Hypothalamus (tissue), 51 donors: Measurements from ENCODE around the gene REX1BD.

Experiments used
- DNase-seq, 51 donors: peaks; one replicate each; lab custom pipeline; 2025; lab: John Stamatoyannopoulos, UW

Gene REX1BD

DNA sequence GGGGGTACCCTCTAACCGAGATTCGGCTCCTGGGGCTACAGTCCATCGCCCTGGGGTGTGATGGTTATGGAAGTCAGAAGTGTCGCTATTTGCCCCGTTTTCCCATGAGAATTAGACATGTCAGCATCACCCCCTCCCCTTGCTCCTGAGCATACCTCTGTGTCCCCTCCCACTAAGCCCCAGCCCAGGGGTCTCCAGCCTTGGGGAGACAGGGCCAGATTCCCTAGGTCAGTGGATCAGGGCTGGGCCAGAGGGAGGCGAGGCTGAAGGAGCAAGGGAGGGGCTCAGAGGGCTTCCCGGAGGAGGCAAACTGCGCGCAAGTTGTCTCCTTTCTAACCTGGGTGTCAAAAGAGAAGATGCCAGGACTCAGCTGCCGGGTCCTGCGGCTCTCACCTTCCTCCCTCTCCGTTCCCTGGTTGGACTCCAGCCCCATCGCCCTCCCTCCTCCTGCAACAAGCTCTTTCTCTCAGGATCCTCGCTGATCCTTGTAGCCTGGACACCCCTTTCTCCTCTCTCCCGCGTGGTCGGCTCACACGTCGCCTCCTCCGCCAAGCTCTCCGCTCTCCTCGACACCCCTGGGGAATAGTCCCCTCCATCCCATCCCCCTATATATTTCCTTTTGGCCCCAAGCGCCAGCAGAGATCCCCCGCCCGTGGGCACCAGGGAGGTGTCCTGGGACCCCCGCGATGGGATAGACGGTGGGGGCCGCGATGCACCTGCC lies 23.6 kb downstream of the REX1BD start:
- peak in 2 of 51 donors; percentile 50 to 51 for DNase-seq

DNA sequence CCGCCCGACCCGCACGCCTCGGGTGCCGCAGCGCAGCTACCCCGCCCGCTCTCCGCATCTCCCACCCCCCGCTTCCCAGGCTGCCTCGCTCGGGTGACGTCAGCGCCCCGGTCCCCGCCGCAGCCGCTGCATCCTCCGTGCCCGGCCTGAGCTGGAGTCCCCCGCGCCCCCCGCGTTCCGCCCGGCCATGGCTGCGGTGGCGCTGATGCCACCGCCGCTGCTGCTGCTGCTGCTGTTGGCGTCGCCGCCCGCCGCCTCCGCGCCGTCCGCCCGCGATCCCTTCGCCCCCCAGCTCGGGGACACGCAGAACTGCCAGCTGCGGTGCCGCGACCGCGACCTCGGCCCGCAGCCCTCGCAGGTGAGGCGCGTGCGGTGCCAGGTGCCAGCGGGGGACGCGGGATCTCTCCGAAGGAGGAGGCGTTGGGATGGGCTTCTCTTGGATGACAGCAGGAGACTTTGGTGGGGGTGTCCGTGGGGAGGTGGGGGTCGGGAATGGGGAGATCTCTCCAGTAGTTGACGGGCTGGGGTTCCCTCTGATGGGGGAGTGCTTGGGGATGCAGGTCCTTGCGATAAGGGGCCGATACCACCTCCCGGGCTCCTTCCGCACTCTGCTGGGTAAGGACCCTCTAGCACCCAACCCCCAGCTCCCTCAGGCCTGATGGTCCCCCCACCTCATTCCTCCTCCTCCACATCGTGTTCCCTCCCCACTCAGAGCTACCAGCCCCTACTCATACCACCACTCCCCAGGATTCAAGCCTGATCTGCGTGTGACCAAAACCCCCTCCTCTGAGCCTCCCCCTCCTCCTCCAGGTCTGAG lies 24.4 kb downstream of the REX1BD start, which contains the start of gene TMEM59L:
TMEM59L (plus strand) TSS at position 99 of the 817 bp plus-strand sequence; CDS start at position 188, 89 bp downstream.
- peak in 42 of 51 donors; percentile 8 to 77 (median 43) for DNase-seq

GRCh38 chr19:18613589-18614234 lies 25.1 kb downstream of the REX1BD start:
- DNase-seq, result peak in 4 of 51 donors; percentile 5 to 36 (median 21)

- no peak for DNase-seq
These were observed 27.4 kb downstream of the REX1BD start for GRCh38 chr19:18616023-18616422.

GRCh38 chr19:18617562-18617961 lies 29.0 kb downstream of the REX1BD start:
- DNase-seq, result no peak

DNA sequence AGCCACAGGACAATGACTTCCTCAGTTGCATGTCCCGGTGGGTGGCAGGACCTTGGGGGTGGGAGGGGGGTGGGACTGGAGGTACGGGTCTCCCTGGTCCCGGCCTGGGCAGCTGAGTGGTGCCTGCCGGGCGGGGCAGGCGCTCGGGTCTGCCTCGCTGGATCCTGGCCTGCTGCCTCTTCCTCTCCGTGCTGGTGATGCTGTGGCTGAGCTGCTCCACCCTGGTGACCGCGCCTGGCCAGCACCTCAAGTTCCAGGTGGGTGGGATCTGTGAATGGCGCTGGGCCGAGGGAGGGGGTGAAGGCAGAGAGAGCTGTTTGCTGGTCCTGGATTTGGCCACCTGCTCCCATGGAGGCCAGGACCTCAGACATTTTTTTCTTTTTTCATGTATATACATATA lies 29.6 kb downstream of the REX1BD start:
- DNase-seq, result no peak

DNA sequence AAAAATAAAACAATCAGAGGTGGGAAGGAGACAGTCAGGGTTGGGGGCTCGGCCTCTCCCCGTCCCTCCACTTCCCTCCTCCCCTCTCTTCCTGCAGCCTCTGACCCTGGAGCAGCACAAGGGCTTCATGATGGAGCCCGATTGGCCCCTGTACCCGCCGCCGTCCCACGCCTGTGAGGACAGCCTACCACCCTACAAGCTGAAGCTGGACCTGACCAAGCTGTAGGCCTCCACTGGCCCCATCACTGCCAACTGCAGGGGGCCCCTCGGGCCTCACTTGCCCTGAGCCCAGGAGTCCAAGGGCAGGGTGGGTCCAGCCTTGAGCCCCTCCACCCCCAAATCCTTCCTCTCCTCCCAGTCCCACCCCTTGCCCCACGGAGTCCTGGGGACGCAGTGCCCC lies 31.7 kb downstream of the REX1BD start:
- no peak for DNase-seq

- no peak for DNase-seq
These were observed 32.3 kb downstream of the REX1BD start for GRCh38 chr19:18620902-18621301.

GRCh38 chr19:18626906-18627305 lies 38.3 kb downstream of the REX1BD start:
- DNase-seq, result peak in 6 of 51 donors; percentile 9 to 39 (median 20)

DNA sequence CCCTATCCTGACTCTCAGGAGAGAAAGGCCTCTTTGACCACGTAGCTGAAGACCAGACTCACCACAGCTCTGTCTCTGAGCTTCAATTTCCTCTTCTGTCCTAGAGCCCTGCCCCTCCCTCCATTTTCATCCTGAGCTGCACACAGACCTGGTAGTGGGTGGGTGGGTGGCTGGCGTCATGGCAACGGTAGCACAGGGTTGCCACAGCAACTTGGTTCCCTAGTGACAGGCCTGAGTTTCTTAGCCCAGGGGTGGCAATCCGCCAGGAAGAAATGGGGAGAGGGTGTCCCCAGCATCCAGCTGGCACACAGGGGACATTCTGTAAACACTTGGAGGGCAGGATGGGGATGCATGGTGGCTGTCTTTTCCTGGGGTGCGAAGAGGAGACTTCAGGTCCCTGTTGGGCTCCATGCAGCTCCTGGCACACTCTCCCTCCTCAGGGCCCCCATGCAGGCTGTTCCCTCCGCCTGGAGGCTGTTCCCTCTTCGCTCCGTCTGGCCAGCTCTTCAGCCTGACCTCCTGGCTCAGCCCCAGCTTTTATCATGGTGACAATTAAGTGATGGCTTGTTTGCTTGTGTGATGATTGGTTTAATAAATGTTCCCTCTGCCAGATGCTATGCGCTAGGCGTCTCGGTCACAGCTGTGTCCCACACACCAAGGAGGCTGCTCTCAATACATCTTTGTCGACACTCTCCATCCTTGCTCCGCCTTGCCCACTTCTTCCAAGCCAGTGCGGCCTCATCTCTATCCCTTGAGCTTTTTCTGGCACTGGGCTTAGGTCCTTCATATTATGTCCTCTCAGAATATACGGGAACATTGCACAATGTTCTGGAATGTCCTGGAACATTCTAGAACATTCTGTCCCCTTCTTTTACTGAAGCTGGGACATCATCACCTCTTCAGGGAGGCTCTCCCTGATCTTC lies 40.8 kb downstream of the REX1BD start:
- peak in 18 of 51 donors; percentile 7 to 79 (median 36) for DNase-seq

- no peak for DNase-seq
These were observed 44.7 kb downstream of the REX1BD start for GRCh38 chr19:18633321-18633720.

GRCh38 chr19:18634612-18635297 lies 46.2 kb downstream of the REX1BD start:
- DNase-seq, result peak in 1 of 51 donors; percentile 13

GRCh38 chr19:18635831-18636182 lies 47.2 kb downstream of the REX1BD start:
- no peak for DNase-seq

DNA sequence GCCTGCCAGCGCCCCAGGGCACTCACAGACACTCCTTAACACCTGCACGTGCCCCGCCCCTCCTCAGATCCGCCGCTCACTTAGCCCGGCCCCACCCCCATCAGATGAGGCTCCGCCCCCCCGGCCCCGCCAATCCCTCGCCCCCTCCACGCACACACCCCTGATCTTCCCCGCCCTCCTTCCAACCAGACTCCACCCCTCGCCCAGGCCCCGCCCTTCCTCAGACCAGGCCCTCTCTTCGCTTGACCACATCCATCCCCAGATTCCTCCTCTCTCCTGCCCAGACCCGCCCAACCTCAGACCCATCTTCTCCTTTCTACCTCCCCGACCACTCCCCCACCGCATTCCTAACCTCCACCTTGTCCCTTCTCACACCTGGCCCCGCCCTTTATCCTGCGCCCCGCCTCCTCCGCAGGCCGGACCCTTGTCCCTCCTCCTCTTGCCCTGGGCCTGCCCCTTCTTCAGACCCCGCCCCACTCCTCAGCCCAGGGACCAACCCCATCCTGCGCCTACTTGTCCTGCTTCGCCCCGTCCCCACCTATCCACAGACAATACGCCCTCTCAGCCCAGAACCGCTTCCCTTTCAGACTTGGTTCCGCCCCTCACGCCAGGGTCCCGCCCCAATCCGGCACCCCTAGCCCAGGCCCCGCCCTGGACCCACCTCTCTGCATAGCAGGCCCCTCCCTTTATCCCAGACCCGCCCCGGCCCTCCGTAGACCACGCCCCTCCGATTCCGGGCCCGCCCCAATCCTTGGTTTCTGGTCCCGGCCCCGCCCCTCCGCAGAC lies 47.8 kb downstream of the REX1BD start:
- DNase-seq, result peak; percentile 59 to 99 (median 95)

DNA sequence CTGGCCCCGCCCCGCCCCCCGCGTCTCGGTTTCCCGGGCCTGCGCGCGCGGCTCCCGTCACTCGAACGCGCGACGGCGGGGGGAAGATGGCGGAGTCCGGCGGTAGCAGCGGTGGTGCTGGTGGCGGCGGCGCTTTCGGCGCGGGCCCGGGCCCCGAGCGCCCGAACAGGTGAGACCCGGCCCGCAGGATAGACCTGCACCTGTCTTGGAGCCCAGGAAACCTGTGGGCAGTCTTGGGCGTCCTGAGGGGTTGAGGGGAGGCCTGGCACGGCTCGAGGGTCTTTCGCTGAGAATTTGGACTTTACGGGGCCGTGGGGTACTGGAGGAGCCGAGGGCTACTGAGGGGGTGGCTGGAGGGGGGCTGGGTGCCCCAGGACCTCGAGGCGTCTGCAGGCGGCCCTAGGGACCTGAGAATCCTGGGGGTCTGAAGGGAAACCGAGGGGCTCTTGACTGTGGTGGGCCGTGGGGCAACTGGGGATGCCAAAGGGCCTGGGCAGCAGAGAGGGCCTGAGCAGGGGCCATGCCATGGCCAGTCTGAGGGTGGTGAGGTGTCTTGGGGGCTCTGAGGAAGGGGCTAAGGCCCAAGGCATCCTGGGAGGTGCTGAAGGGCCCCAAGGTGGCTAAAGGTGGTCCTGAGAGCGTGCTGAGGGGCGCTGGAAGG lies 48.5 kb downstream of the REX1BD start, which contains the start of gene KLHL26:
KLHL26 (plus strand) TSS at position 60 of the 661 bp plus-strand sequence; CDS start at position 87, 27 bp downstream.
- no peak for DNase-seq

DNA sequence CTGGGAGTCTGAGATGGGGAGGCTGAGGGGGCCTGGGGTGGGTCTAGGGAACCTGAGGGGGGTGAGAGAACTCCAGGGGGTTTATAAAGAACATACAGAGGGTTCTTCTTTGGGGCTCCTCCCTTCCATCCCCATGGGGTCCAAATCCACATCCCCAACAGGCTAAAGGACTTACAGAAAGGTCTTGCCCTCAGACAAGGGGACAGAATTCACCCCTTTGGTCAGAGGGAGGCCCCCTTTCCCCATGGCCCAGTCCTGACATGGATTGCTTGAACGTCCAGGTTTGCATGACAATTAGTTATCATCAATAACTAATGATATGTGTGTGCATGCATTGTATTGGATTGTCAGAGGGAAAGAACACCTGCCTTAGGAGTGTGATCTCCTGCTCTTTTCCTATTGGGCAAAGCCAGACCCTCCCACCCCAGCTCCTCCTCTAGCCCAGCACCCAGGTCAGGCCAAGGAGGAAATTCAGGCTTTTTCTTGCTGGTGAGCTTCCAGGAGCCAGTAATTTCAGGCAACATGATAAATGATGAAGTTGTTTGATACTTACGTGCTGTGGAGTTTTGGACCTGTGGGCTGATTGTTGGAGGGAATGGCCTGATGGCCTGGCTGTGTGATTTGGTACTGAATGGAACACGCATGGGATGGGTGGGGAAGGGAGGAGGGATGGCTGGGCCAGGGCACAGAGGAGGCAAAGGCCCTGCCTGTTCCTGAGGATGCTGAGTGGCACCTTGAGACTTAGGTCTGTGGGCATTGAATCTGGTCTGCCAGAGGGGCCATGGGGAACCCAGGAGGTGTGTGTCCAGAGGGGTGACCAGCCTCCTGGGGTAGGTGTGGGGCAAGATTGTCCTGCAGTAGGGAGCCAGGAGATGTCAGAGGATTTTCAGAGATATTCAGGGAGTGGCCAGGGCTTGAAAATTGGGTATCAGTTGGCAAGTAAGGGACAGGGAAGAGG lies 49.4 kb downstream of the REX1BD start:
- DNase-seq, result peak in 6 of 51 donors; percentile 6 to 28 (median 22)

GRCh38 chr19:18639706-18640243 lies 51.2 kb downstream of the REX1BD start:
- no peak for DNase-seq
